ENCODE measurements around the gene CRACR2B. TPM values are rescaled to one million over a fixed set of nuclear protein-coding genes. Genes with fewer than 3 reads are reported as not detected.

Gene CRACR2B
- total and polyA plus RNA-seq, 2 of the 13 experiments (the other 11 are each of a cell fraction or from before 2014, with no cell fraction given), result 14.9 to 21.0 TPM

- TF ChIP-seq BRF2 (CRISPR knock-in tag; IDR thresholded peaks at IDR 0.05) (no peak), ZNF496 (CRISPR knock-in tag; IDR thresholded peaks at IDR 0.05; ENCODE audit: insufficient replicate concordance) (no peak), MXI1 (IDR thresholded peaks at IDR 0.05; ENCODE audit: borderline replicate concordance, low read depth, low read length) (peak; percentile 63; the same call in 1 of the 3 replicates), ZNF281 (CRISPR knock-in tag; IDR thresholded peaks at IDR 0.05; ENCODE audit: borderline replicate concordance) (no peak), ZNF30 (CRISPR knock-in tag; IDR thresholded peaks at IDR 0.05) (no peak), MXD3 (CRISPR knock-in tag; IDR thresholded peaks at IDR 0.05) (no peak), MTA3 (CRISPR knock-in tag; IDR thresholded peaks at IDR 0.05) (no peak), ZNF333 (CRISPR knock-in tag; IDR thresholded peaks at IDR 0.05; ENCODE audit: borderline replicate concordance) (no peak), PAXIP1 (CRISPR knock-in tag; conservative IDR thresholded peaks at IDR 0.05) (0 out of 2 replicates have a peak, but pooled peaks have one; percentile 18), SATB2 (CRISPR knock-in tag; IDR thresholded peaks at IDR 0.05) (no peak), ATRX (CRISPR knock-in tag; IDR thresholded peaks at IDR 0.05; ENCODE audit: borderline replicate concordance) (no peak), ZEB1 (IDR thresholded peaks at IDR 0.05; ENCODE audit: insufficient replicate concordance, low read depth) (no peak), ZFP82 (CRISPR knock-in tag; IDR thresholded peaks at IDR 0.05; ENCODE audit: borderline replicate concordance) (peak; percentile 40; the same call in 1 of the 2 replicates), JARID2 (CRISPR knock-in tag; IDR thresholded peaks at IDR 0.05; ENCODE audit: insufficient replicate concordance) (no peak), HNF4G (IDR thresholded peaks at IDR 0.05; ENCODE audit: borderline replicate concordance, low read depth, low read length) (peak; percentile 10; the same call in 1 of the 2 replicates), HNF4G (CRISPR knock-in tag; IDR thresholded peaks at IDR 0.05; ENCODE audit: borderline replicate concordance, low read depth) (no peak), FOXJ3 (CRISPR knock-in tag; IDR thresholded peaks at IDR 0.05; ENCODE audit: borderline replicate concordance) (0 out of 2 replicates have a peak, but pooled peaks have one; percentile 14), MLX (CRISPR knock-in tag; IDR thresholded peaks at IDR 0.05) (no peak), ZNF790 (CRISPR knock-in tag; IDR thresholded peaks at IDR 0.05; ENCODE audit: borderline replicate concordance) (no peak), ZNF430 (CRISPR knock-in tag; IDR thresholded peaks at IDR 0.05) (no peak), HNF4A (CRISPR knock-in tag; IDR thresholded peaks at IDR 0.05) (0 out of 2 replicates have a peak, but pooled peaks have one; percentile 16)
Observed at GRCh38 chr11:819943-820649, 7.6 kb upstream of the CRACR2B start (continued).

All from HepG2 (cell line).